ENCODE results near the gene CDK8. TPM values are rescaled to one million over a fixed set of nuclear protein-coding genes. Genes with fewer than 3 reads are reported as not detected.
A peak's percentile ranks its signal among the peaks of the same experiment; 100 is the strongest.

The CDK8 gene
- total RNA-seq, 4 donors from 2014 or later = 9.4 to 11.0 (median 10.3) TPM

GRCh38 chr13:26401578-26402021 lies 147.7 kb downstream of the CDK8 start:
- ATAC-seq (no peak), DNase-seq (no peak)
- Histone ChIP-seq H3K4me3 (no peak overlapping the region), H3K4me1 (peaks cover 0 to 3% of the 10 kb centered on the region in 2 donors), H3K9me3 (no peaks in the 10 kb centered on the region), H3K27me3 (no peaks in the 10 kb centered on the region), H3K36me3 (peaks cover 0 to 28% of the 10 kb centered on the region in 2 donors), H3K27ac (peak overlapping the region in 1 of 4 donors; percentile 1)
- no peak for TF ChIP-seq CTCF (IDR thresholded peaks at IDR 0.05 in 4 of 5, conservative IDR thresholded peaks at IDR 0.05 in 1 of 5)
- no peak for TF ChIP-seq POLR2A (IDR thresholded peaks at IDR 0.05)
- in situ Hi-C loops (cut with MboI; ENCODE audit: low sequenced_read_pairs in 4 of 4) = no loop called here
- intact Hi-C loops (cut with DNase I; ENCODE audit: low total_unique reads) = no loop called here

- in situ Hi-C loops (cut with MboI; ENCODE audit: low sequenced_read_pairs in 4 of 4) (no loop called here), intact Hi-C loops (cut with DNase I; ENCODE audit: low total_unique reads) (no loop called here)
- peaks cover 0 to 21% of the 10 kb centered on the region in 2 donors for H3K36me3 ChIP-seq
- no peaks in the 10 kb centered on the region for H3K4me1 ChIP-seq
- no peaks in the 10 kb centered on the region for H3K9me3 ChIP-seq
- ATAC-seq (no peak), DNase-seq (no peak)
- TF ChIP-seq POLR2A (IDR thresholded peaks at IDR 0.05) = no peak
- no peak for TF ChIP-seq CTCF (IDR thresholded peaks at IDR 0.05 in 4 of 5, conservative IDR thresholded peaks at IDR 0.05 in 1 of 5)
- H3K27ac ChIP-seq = no peak overlapping the region
- H3K27me3 ChIP-seq = no peaks in the 10 kb centered on the region
- H3K4me3 ChIP-seq = no peak overlapping the region
Measured at GRCh38 chr13:26406791-26407190, 152.9 kb downstream of the CDK8 start.

- TF ChIP-seq POLR2A (IDR thresholded peaks at IDR 0.05) (no peak), CTCF (IDR thresholded peaks at IDR 0.05 in 4 of 5, conservative IDR thresholded peaks at IDR 0.05 in 1 of 5) (no peak)
- ATAC-seq (no peak), DNase-seq (no peak)
- in situ Hi-C loops (cut with MboI; ENCODE audit: low sequenced_read_pairs in 4 of 4) = no loop called here
- Histone ChIP-seq H3K27ac (no peak overlapping the region), H3K4me1 (no peaks in the 10 kb centered on the region), H3K9me3 (no peaks in the 10 kb centered on the region), H3K27me3 (no peaks in the 10 kb centered on the region), H3K36me3 (no peaks in the 10 kb centered on the region), H3K4me3 (no peak overlapping the region)
- intact Hi-C loops (cut with DNase I; ENCODE audit: low total_unique reads) = no loop called here
Measured at GRCh38 chr13:26411206-26411605, 157.3 kb downstream of the CDK8 start.

DNA sequence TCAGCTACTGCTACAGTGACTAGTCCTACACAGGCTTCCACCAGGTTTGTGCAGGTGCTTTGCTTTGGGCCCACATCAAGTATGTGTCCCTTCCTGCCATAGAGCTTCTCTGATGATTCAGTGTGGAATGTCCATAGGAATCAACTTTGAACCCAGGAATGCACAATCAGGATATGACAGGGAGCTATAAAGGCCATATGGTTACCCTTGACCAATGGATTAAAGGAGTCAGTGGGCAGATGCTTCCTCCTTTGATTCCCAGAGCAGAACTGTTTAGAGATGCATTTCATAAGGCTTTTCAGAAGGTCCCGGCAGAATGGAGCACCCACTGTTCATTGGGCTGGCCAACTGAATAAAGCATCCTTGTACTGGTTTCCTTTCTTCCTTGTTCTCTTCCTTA lies 158.3 kb downstream of the CDK8 start:
- no peak for ATAC-seq
- intact Hi-C loops (cut with DNase I; ENCODE audit: low total_unique reads) = no loop called here
- no peaks in the 10 kb centered on the region for H3K36me3 ChIP-seq
- no peak for DNase-seq
- H3K4me3 ChIP-seq = no peak overlapping the region
- in situ Hi-C loops (cut with MboI; ENCODE audit: low sequenced_read_pairs in 4 of 4) = no loop called here
- H3K27me3 ChIP-seq = no peaks in the 10 kb centered on the region
- H3K9me3 ChIP-seq = no peaks in the 10 kb centered on the region
- no peak for TF ChIP-seq CTCF (IDR thresholded peaks at IDR 0.05 in 4 of 5, conservative IDR thresholded peaks at IDR 0.05 in 1 of 5)
- no peak for TF ChIP-seq POLR2A (IDR thresholded peaks at IDR 0.05)
- H3K27ac ChIP-seq = no peak overlapping the region
- H3K4me1 ChIP-seq = no peaks in the 10 kb centered on the region
